Measurements from ENCODE around the gene PTPN9. TPM values are rescaled to one million over a fixed set of nuclear protein-coding genes. Genes with fewer than 3 reads are reported as not detected.

The PTPN9 gene
- total RNA-seq, 1 experiment from 2014 or later = 64.9 TPM

DNA sequence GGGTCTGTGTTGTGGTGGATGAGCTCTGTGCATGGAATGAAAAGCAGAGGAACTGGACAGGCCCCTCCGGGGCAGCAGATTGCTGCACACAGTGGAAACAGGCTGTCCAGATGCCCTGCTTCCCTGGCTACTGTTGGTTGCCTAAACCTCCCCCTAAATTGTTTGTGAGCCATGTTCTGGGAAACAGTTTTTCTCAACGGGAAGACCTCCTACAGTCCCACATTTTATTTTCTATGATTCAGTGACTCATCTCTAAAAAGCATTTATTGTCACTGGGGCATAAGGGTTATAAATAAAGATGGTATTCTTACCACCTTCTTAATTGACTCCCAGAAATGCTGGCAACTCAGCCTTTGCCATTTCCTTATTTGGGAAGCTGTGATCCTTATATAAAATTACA is 20.3 kb upstream of the PTPN9 start:
- Histone ChIP-seq H3K27ac (ENCODE audit: low read depth, low read length, poor library complexity, severe bottlenecking) (peak overlapping the region; percentile 85), H3K4me3 (ENCODE audit: low read depth, low read length, poor library complexity, severe bottlenecking) (no peak overlapping the region), H3K27me3 (replicated peaks; ENCODE audit: insufficient read depth, low read depth, low read length, poor library complexity) (no peaks in the 10 kb centered on the region), H3K9me3 (ENCODE audit: low read depth, low read length, poor library complexity, severe bottlenecking) (no peaks in the 10 kb centered on the region), H3K4me1 (ENCODE audit: insufficient read depth, low read length, poor library complexity, severe bottlenecking) (peaks cover 33% of the 10 kb centered on the region), H3K36me3 (ENCODE audit: insufficient read depth, low read length, poor library complexity, severe bottlenecking) (peaks cover 34% of the 10 kb centered on the region)
- intact Hi-C loops (cut with micrococcal nuclease; ENCODE audit: unreplicated experiment) = loop anchor here (5.0 kb wide), 1 partner anchor 147 kb away; the partner anchor contains the start of gene SIN3A
- TF ChIP-seq EZH2 (IDR thresholded peaks at IDR 0.05; ENCODE audit: borderline replicate concordance, low read depth, low read length, poor library complexity, severe bottlenecking) (no peak), CTCF (conservative IDR thresholded peaks at IDR 0.05; ENCODE audit: low read depth, low read length) (no peak)
- BruUV-seq (replicated peaks) = no TSS peak
- POLR2A ChIA-PET (ENCODE audit: low non-redundant PET) = no interaction called here
- DNase-seq (ENCODE audit: low spot score) = peak; percentile 90
- CTCF ChIA-PET = no interaction called here

- Histone ChIP-seq H3K27me3 (replicated peaks; ENCODE audit: insufficient read depth, low read depth, low read length, poor library complexity) (no peaks in the 10 kb centered on the region), H3K36me3 (ENCODE audit: insufficient read depth, low read length, poor library complexity, severe bottlenecking) (peaks cover 34% of the 10 kb centered on the region), H3K27ac (ENCODE audit: low read depth, low read length, poor library complexity, severe bottlenecking) (peak overlapping the region; percentile 85), H3K9me3 (ENCODE audit: low read depth, low read length, poor library complexity, severe bottlenecking) (no peaks in the 10 kb centered on the region), H3K4me3 (ENCODE audit: low read depth, low read length, poor library complexity, severe bottlenecking) (no peak overlapping the region), H3K4me1 (ENCODE audit: insufficient read depth, low read length, poor library complexity, severe bottlenecking) (peaks cover 33% of the 10 kb centered on the region)
- intact Hi-C loops (cut with micrococcal nuclease; ENCODE audit: unreplicated experiment) = loop anchor here (5.0 kb wide), 1 partner anchor 146 kb away; the partner anchor contains the start of gene SIN3A
- no TSS peak for BruUV-seq (replicated peaks)
- DNase-seq (ENCODE audit: low spot score) = no peak
- POLR2A ChIA-PET (ENCODE audit: low non-redundant PET) = no interaction called here
- CTCF ChIA-PET = interaction anchor here (0.7 kb wide), 1 partner anchor 21 kb away, joined by 3 read pairs; no protein-coding TSS in a partner anchor
- TF ChIP-seq CTCF (conservative IDR thresholded peaks at IDR 0.05; ENCODE audit: low read depth, low read length) (no peak), EZH2 (IDR thresholded peaks at IDR 0.05; ENCODE audit: borderline replicate concordance, low read depth, low read length, poor library complexity, severe bottlenecking) (no peak)
Measured at GRCh38 chr15:75598361-75598760, 19.2 kb upstream of the PTPN9 start.

GRCh38 chr15:75597667-75598341 is 18.7 kb upstream of the PTPN9 start:
- peak overlapping the region; percentile 85 for H3K27ac ChIP-seq (ENCODE audit: low read depth, low read length, poor library complexity, severe bottlenecking)
- POLR2A ChIA-PET (ENCODE audit: low non-redundant PET) = no interaction called here
- no TSS peak for BruUV-seq (replicated peaks)
- H3K9me3 ChIP-seq (ENCODE audit: low read depth, low read length, poor library complexity, severe bottlenecking) = no peaks in the 10 kb centered on the region
- peaks cover 34% of the 10 kb centered on the region for H3K36me3 ChIP-seq (ENCODE audit: insufficient read depth, low read length, poor library complexity, severe bottlenecking)
- peak; percentile 63 for TF ChIP-seq CTCF (conservative IDR thresholded peaks at IDR 0.05; ENCODE audit: low read depth, low read length)
- no peak for TF ChIP-seq EZH2 (IDR thresholded peaks at IDR 0.05; ENCODE audit: borderline replicate concordance, low read depth, low read length, poor library complexity, severe bottlenecking)
- no peaks in the 10 kb centered on the region for H3K27me3 ChIP-seq (replicated peaks; ENCODE audit: insufficient read depth, low read depth, low read length, poor library complexity)
- peak; percentile 70 for DNase-seq (ENCODE audit: low spot score)
- CTCF ChIA-PET = interaction anchor here (0.5 to 0.7 kb wide), 2 partner anchors 16 to 90 kb away, joined by 3 to 4 read pairs; no protein-coding TSS in a partner anchor
- peaks cover 33% of the 10 kb centered on the region for H3K4me1 ChIP-seq (ENCODE audit: insufficient read depth, low read length, poor library complexity, severe bottlenecking)
- intact Hi-C loops (cut with micrococcal nuclease; ENCODE audit: unreplicated experiment) = loop anchor here (5.0 kb wide), 1 partner anchor 146 kb away; the partner anchor contains the start of gene SIN3A
- no peak overlapping the region for H3K4me3 ChIP-seq (ENCODE audit: low read depth, low read length, poor library complexity, severe bottlenecking)
